ENCODE results near the gene KIAA0232.

The KIAA0232 gene

GRCh38 chr4:6916587-6917460, 134.3 kb downstream of the KIAA0232 start:
- no peaks in the 10 kb centered on the region for H3K36me3 ChIP-seq
- H3K9me3 ChIP-seq = no peaks in the 10 kb centered on the region
- no peaks in the 10 kb centered on the region for H3K27me3 ChIP-seq
- TF ChIP-seq CTCF (IDR thresholded peaks at IDR 0.05; ENCODE audit: low read depth, low read length) = no peak
- H3K4me3 ChIP-seq (ENCODE audit: low read depth, low read length) = no peak overlapping the region
- H3K4me1 ChIP-seq = peaks cover 15% of the 10 kb centered on the region
- peak; percentile 48 for DNase-seq

- Histone ChIP-seq H3K36me3 (no peaks in the 10 kb centered on the region), H3K27me3 (no peaks in the 10 kb centered on the region), H3K4me3 (ENCODE audit: low read depth, low read length) (no peak overlapping the region), H3K4me1 (peaks cover 15% of the 10 kb centered on the region), H3K9me3 (no peaks in the 10 kb centered on the region)
- TF ChIP-seq CTCF (IDR thresholded peaks at IDR 0.05; ENCODE audit: low read depth, low read length) = peak; percentile 66
- peak; percentile 64 for DNase-seq
These were observed 135.1 kb downstream of the KIAA0232 start for GRCh38 chr4:6917461-6918271.

- Histone ChIP-seq H3K4me3 (ENCODE audit: low read depth, low read length) (no peak overlapping the region), H3K27me3 (no peaks in the 10 kb centered on the region), H3K4me1 (peaks cover 15% of the 10 kb centered on the region), H3K36me3 (no peaks in the 10 kb centered on the region), H3K9me3 (no peaks in the 10 kb centered on the region)
- no peak for DNase-seq
- TF ChIP-seq CTCF (IDR thresholded peaks at IDR 0.05; ENCODE audit: low read depth, low read length) = no peak
These were observed 135.8 kb downstream of the KIAA0232 start for GRCh38 chr4:6918338-6918737.

- no peak for DNase-seq
- TF ChIP-seq CTCF (IDR thresholded peaks at IDR 0.05; ENCODE audit: low read depth, low read length) = no peak
- Histone ChIP-seq H3K9me3 (no peaks in the 10 kb centered on the region), H3K36me3 (peaks cover 5% of the 10 kb centered on the region; the same call in 1 of the 2 replicates), H3K27me3 (no peaks in the 10 kb centered on the region), H3K4me3 (ENCODE audit: low read depth, low read length) (no peak overlapping the region), H3K4me1 (peaks cover 15% of the 10 kb centered on the region)
These were observed 137.6 kb downstream of the KIAA0232 start for GRCh38 chr4:6920171-6920570.

GRCh38 chr4:6923507-6923906, 141.0 kb downstream of the KIAA0232 start:
- Histone ChIP-seq H3K4me1 (no peaks in the 10 kb centered on the region), H3K9me3 (no peaks in the 10 kb centered on the region), H3K4me3 (ENCODE audit: low read depth, low read length) (no peak overlapping the region), H3K36me3 (peaks cover 5% of the 10 kb centered on the region; the same call in 1 of the 2 replicates), H3K27me3 (no peaks in the 10 kb centered on the region)
- no peak for DNase-seq
- no peak for TF ChIP-seq CTCF (IDR thresholded peaks at IDR 0.05; ENCODE audit: low read depth, low read length)
